Sigmoid colon (tissue), 7 donors: ENCODE measurements around the gene CDK14. TPM values are rescaled to one million over a fixed set of nuclear protein-coding genes. Genes with fewer than 3 reads are reported as not detected.

ENCODE experiments used
- DNase-seq: peaks from one replicate; pipeline ENCODE4 v3.0.0-alpha.2; 2019
- H3K27ac ChIP-seq, 4 donors: fragments of 200-600 bp; sonication (generic); one replicate each; pipeline ENCODE4 v1.5.1; 2016 to 2019; ENCODE audit warnings: mild to moderate bottlenecking in 1 of 4
- H3K27me3 ChIP-seq, 3 donors: fragments of 200-600 bp; sonication (generic); one replicate each; pipeline ENCODE4 v1.5.1; 2019; ENCODE audit warnings: mild to moderate bottlenecking in 1 of 3
- H3K36me3 ChIP-seq, 4 donors: fragments of 200-600 bp; sonication (generic); one replicate each; pipeline ENCODE4 v1.5.1; 2016 to 2019
- H3K4me1 ChIP-seq, 4 donors: fragments of 200-600 bp; sonication (generic); one replicate each; pipeline ENCODE4 v1.5.1; 2017 to 2019
- H3K4me3 ChIP-seq, 4 donors: fragments of 200-600 bp; sonication (generic); one replicate each; pipeline ENCODE4 v1.5.1; 2017 to 2019; ENCODE audit warnings: mild to moderate bottlenecking in 2 of 4, moderate library complexity in 1 of 4
- H3K9me3 ChIP-seq, 4 donors: fragments of 200-600 bp in 3 of 4; sonication (generic) in 3 of 4; one replicate each; pipeline versions ENCODE4 v1.5.1 to v1.6.1; 2013 to 2019
- CTCF ChIP-seq, 4 experiments: fragments of 450-650 bp in 3 of 4; fragments of 200-600 bp in 1 of 4; IDR thresholded peaks; one replicate each; pipeline ENCODE4 v1.5.1; 2016 to 2019; ENCODE audit warnings: antibody characterized with exemption in 4 of 4, mild to moderate bottlenecking in 3 of 4, moderate library complexity in 2 of 4
- EP300 ChIP-seq, 4 donors: sonication (generic); formaldehyde crosslinking; IDR thresholded peaks; one replicate each; pipeline ENCODE4 v1.6.1; 2017; ENCODE audit warnings: antibody characterized with exemption in 4 of 4
- POLR2A ChIP-seq, 2 donors: fragments of 450-650 bp; IDR thresholded peaks; one replicate each; pipeline ENCODE4 v1.6.1; 2016; ENCODE audit warnings: antibody characterized with exemption in 2 of 2, mild to moderate bottlenecking in 2 of 2, moderate library complexity in 2 of 2
- POLR2AphosphoS5 ChIP-seq, 4 donors: sonication (generic); formaldehyde crosslinking; IDR thresholded peaks; one replicate each; pipeline ENCODE4 v1.6.1; 2017; ENCODE audit warnings: antibody characterized with exemption in 4 of 4
- WGBS, 2 donors: extraction: QIAGEN DNeasy Blood & Tissue Kit; methylation state at CpG; one replicate each; pipeline ENCODE4 v1.1.7; 2013; 5-methylcytosine and 5-hydroxymethylcytosine counted together
- intact Hi-C: fragments of 100-400 bp; cut with DNase I; formaldehyde crosslinking; loops from one replicate; pipeline ENCODE4 v1.15.1; 2023
- polyA plus RNA-seq, 3 donors: library from polyadenylated mRNA; stranded (reverse); fragments of 200-250 nt; gene quantifications; one replicate each; pipeline ENCODE4 v1.2.3, GENCODE V29; 2013
- total RNA-seq, 4 donors: library from RNA; depleted of rRNA; stranded (reverse); fragments of >200 nt; gene quantifications; one replicate each; pipeline ENCODE4 v1.1.0, GENCODE V29; 2016
- donor health status: healthy with polysubstance abuse.
- donor health status: Bipolar disorder and iron deficiency.
- donor health status: healthy.

Gene CDK14
- total and polyA plus RNA-seq, 7 donors: 0.92 to 19.3 (median 11.1) TPM

GRCh38 chr7:90582164-90582563, 14.0 kb upstream of the CDK14 start:
- no peak for TF ChIP-seq CTCF (IDR thresholded peaks at IDR 0.05)
- WGBS, 2 donors: 83 to 89% methylated on average over 2 of the region's 2 CpGs
- Histone ChIP-seq H3K27me3 (no peaks in the 10 kb centered on the region), H3K4me3 (no peak overlapping the region), H3K4me1 (peaks cover 0 to 7% (median 3%) of the 10 kb centered on the region in 4 donors), H3K27ac (no peak overlapping the region), H3K36me3 (no peaks in the 10 kb centered on the region), H3K9me3 (no peaks in the 10 kb centered on the region)
- intact Hi-C loops: no loop called here
- DNase-seq: no peak

- no peak for DNase-seq
- Histone ChIP-seq H3K9me3 (no peaks in the 10 kb centered on the region), H3K27ac (no peak overlapping the region), H3K27me3 (no peaks in the 10 kb centered on the region), H3K4me1 (peaks cover 0 to 1% (median under 1%) of the 10 kb centered on the region in 4 donors), H3K36me3 (no peaks in the 10 kb centered on the region), H3K4me3 (no peak overlapping the region)
- intact Hi-C loops: no loop called here
- 78 to 89% methylated on average over 1 of the region's 1 CpG for WGBS, 2 donors
- TF ChIP-seq POLR2A (IDR thresholded peaks at IDR 0.05) (no peak), EP300 (IDR thresholded peaks at IDR 0.05) (no peak), POLR2AphosphoS5 (IDR thresholded peaks at IDR 0.05) (no peak), CTCF (IDR thresholded peaks at IDR 0.05) (no peak)
These were observed 11.7 kb upstream of the CDK14 start for GRCh38 chr7:90584378-90584777.

- intact Hi-C loops: no loop called here
- H3K27ac ChIP-seq: no peak overlapping the region
- H3K36me3 ChIP-seq: no peaks in the 10 kb centered on the region
- no peaks in the 10 kb centered on the region for H3K4me1 ChIP-seq
- TF ChIP-seq EP300 (IDR thresholded peaks at IDR 0.05) (no peak), CTCF (IDR thresholded peaks at IDR 0.05) (no peak), POLR2A (IDR thresholded peaks at IDR 0.05) (no peak), POLR2AphosphoS5 (IDR thresholded peaks at IDR 0.05) (no peak)
- H3K27me3 ChIP-seq: no peaks in the 10 kb centered on the region
- 83 to 95% methylated on average over 1 of the region's 1 CpG for WGBS, 2 donors
- H3K9me3 ChIP-seq: no peaks in the 10 kb centered on the region
- no peak overlapping the region for H3K4me3 ChIP-seq
- DNase-seq: no peak
These were observed 10.0 kb upstream of the CDK14 start for GRCh38 chr7:90586091-90586490.

GRCh38 chr7:90587766-90588165, 8.4 kb upstream of the CDK14 start:
- Histone ChIP-seq H3K9me3 (no peaks in the 10 kb centered on the region), H3K4me1 (no peaks in the 10 kb centered on the region), H3K27ac (no peak overlapping the region), H3K4me3 (no peak overlapping the region), H3K36me3 (no peaks in the 10 kb centered on the region), H3K27me3 (no peaks in the 10 kb centered on the region)
- TF ChIP-seq POLR2AphosphoS5 (IDR thresholded peaks at IDR 0.05): no peak
- no peak for TF ChIP-seq CTCF (IDR thresholded peaks at IDR 0.05)
- TF ChIP-seq EP300 (IDR thresholded peaks at IDR 0.05): no peak
- TF ChIP-seq POLR2A (IDR thresholded peaks at IDR 0.05): no peak
- intact Hi-C loops: no loop called here
- no peak for DNase-seq
- WGBS, 2 donors: 95% methylated on average over 2 of the region's 2 CpGs

GRCh38 chr7:90592033-90592432, 4.1 kb upstream of the CDK14 start:
- Histone ChIP-seq H3K4me1 (peaks cover 0 to 7% (median 4%) of the 10 kb centered on the region in 4 donors), H3K36me3 (no peaks in the 10 kb centered on the region), H3K9me3 (no peaks in the 10 kb centered on the region), H3K27ac (no peak overlapping the region), H3K4me3 (no peak overlapping the region), H3K27me3 (no peaks in the 10 kb centered on the region)
- no peak for TF ChIP-seq CTCF (IDR thresholded peaks at IDR 0.05)
- TF ChIP-seq POLR2AphosphoS5 (IDR thresholded peaks at IDR 0.05): no peak
- no peak for TF ChIP-seq POLR2A (IDR thresholded peaks at IDR 0.05)
- TF ChIP-seq EP300 (IDR thresholded peaks at IDR 0.05): no peak
- DNase-seq: no peak
- intact Hi-C loops: loop anchor here (10.0 kb wide), 2 partner anchors 137 to 443 kb away; no protein-coding TSS in a partner anchor
